Ishikawa (cell line): Measurements from ENCODE around the gene CD83.

Experiments used
- CREB1 ChIP-seq: IDR thresholded peaks from 2 replicates; pipeline ENCODE4 v1.6.1; 2012; ENCODE audit warnings: low read depth
- EP300 ChIP-seq: IDR thresholded peaks from 2 replicates; pipeline ENCODE4 v1.6.1; 2012; ENCODE audit warnings: borderline replicate concordance
- FOXM1 ChIP-seq: IDR thresholded peaks from 2 replicates; pipeline ENCODE4 v1.6.1; 2012; ENCODE audit warnings: low read depth, borderline replicate concordance
- RAD21 ChIP-seq: IDR thresholded peaks from 2 replicates; pipeline ENCODE4 v1.6.1; 2012; ENCODE audit warnings: low read depth
- TAF1 ChIP-seq: IDR thresholded peaks from 2 replicates; pipeline ENCODE4 v1.6.1; 2012; ENCODE audit warnings: low read depth, mild to moderate bottlenecking
- TF ChIP-seq, protein P1 (sequence below): IDR thresholded peaks from 2 replicates; pipeline ENCODE4 v1.6.1; 2012

DNA sequence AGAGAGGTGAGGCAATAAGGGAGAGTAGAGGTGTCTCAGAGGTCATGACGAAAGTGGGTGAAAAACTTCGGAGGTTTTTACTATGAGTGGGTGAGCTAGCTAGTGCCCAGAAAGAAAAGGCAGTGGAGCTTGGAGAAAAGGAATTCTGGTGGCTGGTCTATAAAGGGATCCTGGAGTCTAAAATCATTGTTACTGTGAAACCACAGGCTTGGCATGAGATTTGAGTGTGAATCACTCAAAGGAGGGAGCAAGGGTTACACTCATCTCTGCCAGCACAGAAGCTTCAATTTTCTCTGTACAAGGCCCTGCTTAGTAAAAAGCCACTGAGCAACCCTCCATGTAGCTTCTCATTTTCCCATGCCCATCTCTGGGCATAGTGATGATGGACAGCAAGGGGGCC is 47.5 kb downstream of the CD83 start:
- TF ChIP-seq TAF1 (no peak), RAD21 (no peak), CREB1 (no peak), FOXM1 (no peak), EP300 (no peak)
- TF ChIP-seq, protein P1, sequence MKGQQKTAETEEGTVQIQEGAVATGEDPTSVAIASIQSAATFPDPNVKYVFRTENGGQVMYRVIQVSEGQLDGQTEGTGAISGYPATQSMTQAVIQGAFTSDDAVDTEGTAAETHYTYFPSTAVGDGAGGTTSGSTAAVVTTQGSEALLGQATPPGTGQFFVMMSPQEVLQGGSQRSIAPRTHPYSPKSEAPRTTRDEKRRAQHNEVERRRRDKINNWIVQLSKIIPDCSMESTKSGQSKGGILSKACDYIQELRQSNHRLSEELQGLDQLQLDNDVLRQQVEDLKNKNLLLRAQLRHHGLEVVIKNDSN, result no peak
